Measurements from ENCODE around the gene ATP8A2.

ATP8A2 gene

GRCh38 chr13:25688536-25688935, 316.8 kb downstream of the ATP8A2 start:
- no peak for TF ChIP-seq CTCF (IDR thresholded peaks at IDR 0.05; ENCODE audit: low read depth, low read length)
- H3K4me3 ChIP-seq (ENCODE audit: low read depth, low read length) = no peak overlapping the region

- no peak for TF ChIP-seq CTCF (IDR thresholded peaks at IDR 0.05; ENCODE audit: low read depth, low read length)
- H3K4me3 ChIP-seq (ENCODE audit: low read depth, low read length) = no peak overlapping the region
Observed at GRCh38 chr13:25689539-25689938, 317.8 kb downstream of the ATP8A2 start.

GRCh38 chr13:25690582-25690981, 318.8 kb downstream of the ATP8A2 start:
- no peak overlapping the region for H3K4me3 ChIP-seq (ENCODE audit: low read depth, low read length)
- TF ChIP-seq CTCF (IDR thresholded peaks at IDR 0.05; ENCODE audit: low read depth, low read length) = no peak

GRCh38 chr13:25691654-25692053, 319.9 kb downstream of the ATP8A2 start:
- no peak for TF ChIP-seq CTCF (IDR thresholded peaks at IDR 0.05; ENCODE audit: low read depth, low read length)

GRCh38 chr13:25692099-25692498, 320.3 kb downstream of the ATP8A2 start:
- no peak for TF ChIP-seq CTCF (IDR thresholded peaks at IDR 0.05; ENCODE audit: low read depth, low read length)
- H3K4me3 ChIP-seq (ENCODE audit: low read depth, low read length) = no peak overlapping the region

More at GRCh38 chr13:25691654-25692053, 319.9 kb downstream of the ATP8A2 start:
- H3K4me3 ChIP-seq (ENCODE audit: low read depth, low read length) = no peak overlapping the region

GRCh38 chr13:25699056-25699455, 327.3 kb downstream of the ATP8A2 start:
- H3K4me3 ChIP-seq (ENCODE audit: low read depth, low read length) = no peak overlapping the region
- no peak for TF ChIP-seq CTCF (IDR thresholded peaks at IDR 0.05; ENCODE audit: low read depth, low read length)

- H3K4me3 ChIP-seq (ENCODE audit: low read depth, low read length) = no peak overlapping the region
Observed at GRCh38 chr13:25699600-25699999, 327.8 kb downstream of the ATP8A2 start.

More at GRCh38 chr13:25699600-25699999, 327.8 kb downstream of the ATP8A2 start:
- no peak for TF ChIP-seq CTCF (IDR thresholded peaks at IDR 0.05; ENCODE audit: low read depth, low read length)

All from WI38 (cell line).